Measurements from ENCODE around the gene SMO.

Gene SMO

GRCh38 chr7:129187681-129188371 is 607 bp upstream of the SMO start:
- no peak for DNase-seq (ENCODE audit: low spot score)
- TF ChIP-seq, protein P1, sequence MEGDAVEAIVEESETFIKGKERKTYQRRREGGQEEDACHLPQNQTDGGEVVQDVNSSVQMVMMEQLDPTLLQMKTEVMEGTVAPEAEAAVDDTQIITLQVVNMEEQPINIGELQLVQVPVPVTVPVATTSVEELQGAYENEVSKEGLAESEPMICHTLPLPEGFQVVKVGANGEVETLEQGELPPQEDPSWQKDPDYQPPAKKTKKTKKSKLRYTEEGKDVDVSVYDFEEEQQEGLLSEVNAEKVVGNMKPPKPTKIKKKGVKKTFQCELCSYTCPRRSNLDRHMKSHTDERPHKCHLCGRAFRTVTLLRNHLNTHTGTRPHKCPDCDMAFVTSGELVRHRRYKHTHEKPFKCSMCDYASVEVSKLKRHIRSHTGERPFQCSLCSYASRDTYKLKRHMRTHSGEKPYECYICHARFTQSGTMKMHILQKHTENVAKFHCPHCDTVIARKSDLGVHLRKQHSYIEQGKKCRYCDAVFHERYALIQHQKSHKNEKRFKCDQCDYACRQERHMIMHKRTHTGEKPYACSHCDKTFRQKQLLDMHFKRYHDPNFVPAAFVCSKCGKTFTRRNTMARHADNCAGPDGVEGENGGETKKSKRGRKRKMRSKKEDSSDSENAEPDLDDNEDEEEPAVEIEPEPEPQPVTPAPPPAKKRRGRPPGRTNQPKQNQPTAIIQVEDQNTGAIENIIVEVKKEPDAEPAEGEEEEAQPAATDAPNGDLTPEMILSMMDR (IDR thresholded peaks at IDR 0.05): no peak
- Histone ChIP-seq H3K4me3 (peak overlapping the region; percentile 81), H3K27ac (peak overlapping the region in 1 of 2 donors; percentile 8)

GRCh38 chr7:129188892-129189660 is 643 bp downstream of the SMO start:
- peak overlapping the region in 1 of 2 donors; percentile 8 for H3K27ac ChIP-seq
- TF ChIP-seq, protein P1 (IDR thresholded peaks at IDR 0.05): no peak
- peak overlapping the region; percentile 81 for H3K4me3 ChIP-seq
- no peak for DNase-seq (ENCODE audit: low spot score)

- DNase-seq (ENCODE audit: low spot score): no peak
- H3K4me3 ChIP-seq: peak overlapping the region; percentile 81
- TF ChIP-seq, protein P1 (IDR thresholded peaks at IDR 0.05): no peak
- H3K27ac ChIP-seq: no peak overlapping the region
These were observed 1.4 kb downstream of the SMO start for GRCh38 chr7:129189661-129190310.

GRCh38 chr7:129191272-129191671 is 2.8 kb downstream of the SMO start:
- TF ChIP-seq, protein P1 (IDR thresholded peaks at IDR 0.05): no peak
- H3K27ac ChIP-seq: no peak overlapping the region
- DNase-seq (ENCODE audit: low spot score): no peak

DNA sequence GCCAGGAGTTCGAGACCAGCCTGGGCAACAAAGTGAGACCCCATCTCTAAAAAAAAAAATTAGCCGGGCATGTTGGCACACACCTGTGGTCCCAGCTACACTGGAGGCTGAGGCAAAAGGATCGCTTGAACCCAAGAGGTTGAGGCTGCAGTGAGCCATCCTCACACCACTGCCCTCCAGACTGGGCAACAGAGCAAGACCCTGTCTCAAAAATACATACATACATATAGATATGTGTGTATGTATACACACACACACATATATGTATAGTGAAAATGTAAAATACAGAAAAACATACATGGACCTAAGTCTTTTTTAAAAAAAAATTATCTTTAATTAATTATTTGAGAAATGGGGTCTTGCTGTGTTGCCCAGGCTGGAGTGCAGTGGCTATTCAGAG is 5.5 kb downstream of the SMO start:
- no peak for DNase-seq (ENCODE audit: low spot score)
- Histone ChIP-seq H3K4me3 (no peak overlapping the region), H3K27ac (no peak overlapping the region)
- TF ChIP-seq, protein P1 (IDR thresholded peaks at IDR 0.05): no peak

More at GRCh38 chr7:129191272-129191671, 2.8 kb downstream of the SMO start:
- H3K4me3 ChIP-seq: no peak overlapping the region

DNA sequence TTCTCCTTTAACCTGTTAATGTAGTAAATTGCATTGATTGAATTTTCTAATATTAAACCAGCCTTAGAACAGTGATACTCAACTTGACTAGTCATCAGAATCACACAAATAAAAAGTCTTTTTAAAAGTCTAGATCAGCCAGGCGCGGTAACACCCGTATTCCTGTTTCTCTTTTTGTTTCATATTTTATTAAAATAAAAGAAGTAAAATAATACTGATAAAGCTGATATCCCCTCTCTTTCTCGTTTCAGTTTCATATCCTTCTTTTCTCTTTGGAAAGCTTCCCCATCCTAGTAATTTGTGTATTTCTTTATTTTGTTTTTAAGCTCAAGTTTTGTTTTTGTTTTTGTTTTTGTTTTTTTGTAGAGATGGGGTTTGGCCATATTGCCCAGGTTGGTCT is 9.3 kb downstream of the SMO start:
- no peak overlapping the region for H3K27ac ChIP-seq
- no peak overlapping the region for H3K4me3 ChIP-seq
- TF ChIP-seq, protein P1 (IDR thresholded peaks at IDR 0.05): no peak
- DNase-seq (ENCODE audit: low spot score): no peak
